B cell (primary cell): ENCODE results near the gene OR2Y1. TPM values are rescaled to one million over a fixed set of nuclear protein-coding genes. Genes with fewer than 3 reads are reported as not detected.

Source experiments
- ATAC-seq: fragments of 200-7000 bp; cut with Tn5 transposase; one replicate; pipeline ENCODE4 v1.10.0; 2021; ENCODE audit warnings: low read depth, mild to moderate bottlenecking, moderate number of reproducible peaks, moderate library complexity
- CTCF ChIA-PET: fragments of 350-600 bp; sonication (Branson Sonifier 250); formaldehyde crosslinking; loops from one replicate; lab custom pipeline; 2021; ENCODE audit warnings: antibody characterized with exemption, inconsistent platforms; lab: Charles Lee
- POLR2A ChIA-PET: fragments of 350-600 bp; sonication (Branson Sonifier 250); formaldehyde crosslinking; loops from one replicate; lab custom pipeline; 2021; ENCODE audit warnings: antibody characterized with exemption; lab: Charles Lee
- DNase-seq: peaks from one replicate; pipeline ENCODE4 v3.0.0; 2013
- H2AFZ ChIP-seq: 2 replicates; pipeline ENCODE4 v1.6.1; 2012; ENCODE audit warnings: mild to moderate bottlenecking, low read depth, low read length; ENCODE audit not compliant: insufficient read depth, poor library complexity, severe bottlenecking
- H3K27ac ChIP-seq, 2 donors: 1 replicate in 1 of 2; 2 replicates in 1 of 2; pipeline ENCODE4 v1.5.1; 2012 to 2013; ENCODE audit warnings: low read length in 2 of 2, mild to moderate bottlenecking in 2 of 2, moderate library complexity in 1 of 2
- H3K27me3 ChIP-seq, 4 experiments: fragments of 200-600 bp in 1 of 4; sonication (generic) in 1 of 4; replicated peaks in 1 of 4; 1 replicate in 2 of 4; 2 replicates in 2 of 4; pipeline versions ENCODE4 v1.6.1 to v1.7.0; 2013 to 2016; ENCODE audit warnings: low read length in 3 of 4, mild to moderate bottlenecking in 2 of 4, mixed read lengths in 1 of 4, moderate library complexity in 1 of 4; ENCODE audit not compliant: insufficient read depth in 4 of 4, control insufficient read depth in 3 of 4; ENCODE audit errors: control extremely low read depth in 1 of 4
- H3K36me3 ChIP-seq, 2 experiments: replicated peaks in 1 of 2; 1 replicate in 1 of 2; 2 replicates in 1 of 2; pipeline versions ENCODE4 v1.6.1 to v1.7.1; 2013; ENCODE audit warnings: low read length in 1 of 2; ENCODE audit not compliant: insufficient read depth in 2 of 2, control insufficient read depth in 1 of 2; ENCODE audit errors: control extremely low read depth in 1 of 2, extremely low read depth in 1 of 2
- H3K4me1 ChIP-seq, 2 donors: fragments of 200-600 bp in 1 of 2; sonication (generic) in 1 of 2; 1 replicate in 1 of 2; 2 replicates in 1 of 2; pipeline versions ENCODE4 v1.5.1 to v1.6.1; 2013 to 2017; ENCODE audit warnings: low read length in 2 of 2; ENCODE audit not compliant: control insufficient read depth in 2 of 2, insufficient read depth in 2 of 2
- H3K4me2 ChIP-seq: replicated peaks from 2 replicates; pipeline ENCODE3; 2012; ENCODE audit warnings: mild to moderate bottlenecking, low read depth, low read length; ENCODE audit not compliant: poor library complexity, severe bottlenecking
- H3K4me3 ChIP-seq, 5 experiments: fragments of 200-600 bp in 1 of 5; sonication (generic) in 1 of 5; 1 replicate in 3 of 5; 2 replicates in 2 of 5; pipeline versions ENCODE4 v1.5.1 to v1.7.0; 2011 to 2016; ENCODE audit warnings: low read length in 4 of 5, mild to moderate bottlenecking in 4 of 5, low read depth in 2 of 5, control low read depth in 1 of 5, moderate library complexity in 1 of 5; ENCODE audit not compliant: insufficient read depth in 1 of 5; ENCODE audit errors: control extremely low read depth in 1 of 5, extremely low read depth in 1 of 5
- H3K79me2 ChIP-seq: fragments of 200-600 bp; sonication (generic); one replicate; pipeline ENCODE4 v1.6.0; 2016; ENCODE audit warnings: low read length; ENCODE audit not compliant: control insufficient read depth, insufficient read depth
- H3K9ac ChIP-seq: fragments of 200-600 bp; sonication (generic); 2 replicates; pipeline ENCODE4 v1.6.1; 2017; ENCODE audit warnings: mild to moderate bottlenecking, low read length, moderate library complexity
- H3K9me3 ChIP-seq, 3 donors: one replicate each; pipeline versions ENCODE4 v1.6.1 to v1.7.1; 2013; ENCODE audit warnings: low read length in 2 of 3; ENCODE audit not compliant: control insufficient read depth in 2 of 3, insufficient read depth in 1 of 3; ENCODE audit errors: control extremely low read depth in 1 of 3
- H4K20me1 ChIP-seq: 2 replicates; pipeline ENCODE4 v1.6.0; 2012; ENCODE audit warnings: mild to moderate bottlenecking, low read length; ENCODE audit not compliant: insufficient read depth, control insufficient read depth, poor library complexity, severe bottlenecking
- H3K27ac Mint-ChIP-seq: one replicate; pipeline ENCODE4 v1.8.0; 2021; ENCODE audit warnings: mixed read lengths
- H3K27me3 Mint-ChIP-seq: one replicate; pipeline ENCODE4 v1.8.0; 2021; ENCODE audit warnings: mixed read lengths
- H3K4me1 Mint-ChIP-seq: one replicate; pipeline ENCODE4 v1.8.0; 2021; ENCODE audit warnings: mixed read lengths
- H3K4me3 Mint-ChIP-seq: one replicate; pipeline ENCODE4 v1.8.0; 2021; ENCODE audit warnings: mixed read lengths
- H3K9me3 Mint-ChIP-seq: one replicate; pipeline ENCODE4 v1.8.0; 2022; ENCODE audit warnings: mixed read lengths; ENCODE audit not compliant: insufficient read depth
- CTCF ChIP-seq: fragments of 200-600 bp; IDR thresholded peaks from one replicate; pipeline ENCODE4 v1.8.0; 2022; ENCODE audit warnings: antibody characterized with exemption, mild to moderate bottlenecking
- EZH2 ChIP-seq: IDR thresholded peaks from 2 replicates; pipeline ENCODE4 v1.6.1; 2012; ENCODE audit warnings: borderline replicate concordance, low read depth, mild to moderate bottlenecking, moderate library complexity, low read length; ENCODE audit not compliant: insufficient read depth, poor library complexity, severe bottlenecking
- WGBS: methylation state at CpG from one replicate; pipeline ENCODE4 v1.1.5; 2013; ENCODE audit warnings: missing lambda C conversion rate; ENCODE audit not compliant: insufficient coverage; 5-methylcytosine and 5-hydroxymethylcytosine counted together
- intact Hi-C: fragments of 100-400 bp; cut with micrococcal nuclease; formaldehyde crosslinking; loops from one replicate; pipeline ENCODE4 v1.10.0; 2022
- polyA plus RNA-seq: library from polyadenylated mRNA; depleted of rRNA; stranded (reverse); fragments of >200 nt; gene quantifications from 2 replicates; pipeline ENCODE4 v1.2.3, GENCODE V29; 2012
- total RNA-seq, 2 donors: library from RNA; stranded (reverse); fragments of 120-200 nt in 1 of 2; gene quantifications; 1 replicate in 1 of 2; 2 replicates in 1 of 2; pipeline versions ENCODE4 v1.2.3 to v1.2.4, GENCODE V29; 2013 to 2022

The OR2Y1 gene
- total and polyA plus RNA-seq, 2 donors (not counting 1 experiment from before 2014, with no cell fraction given), result not detected

DNA sequence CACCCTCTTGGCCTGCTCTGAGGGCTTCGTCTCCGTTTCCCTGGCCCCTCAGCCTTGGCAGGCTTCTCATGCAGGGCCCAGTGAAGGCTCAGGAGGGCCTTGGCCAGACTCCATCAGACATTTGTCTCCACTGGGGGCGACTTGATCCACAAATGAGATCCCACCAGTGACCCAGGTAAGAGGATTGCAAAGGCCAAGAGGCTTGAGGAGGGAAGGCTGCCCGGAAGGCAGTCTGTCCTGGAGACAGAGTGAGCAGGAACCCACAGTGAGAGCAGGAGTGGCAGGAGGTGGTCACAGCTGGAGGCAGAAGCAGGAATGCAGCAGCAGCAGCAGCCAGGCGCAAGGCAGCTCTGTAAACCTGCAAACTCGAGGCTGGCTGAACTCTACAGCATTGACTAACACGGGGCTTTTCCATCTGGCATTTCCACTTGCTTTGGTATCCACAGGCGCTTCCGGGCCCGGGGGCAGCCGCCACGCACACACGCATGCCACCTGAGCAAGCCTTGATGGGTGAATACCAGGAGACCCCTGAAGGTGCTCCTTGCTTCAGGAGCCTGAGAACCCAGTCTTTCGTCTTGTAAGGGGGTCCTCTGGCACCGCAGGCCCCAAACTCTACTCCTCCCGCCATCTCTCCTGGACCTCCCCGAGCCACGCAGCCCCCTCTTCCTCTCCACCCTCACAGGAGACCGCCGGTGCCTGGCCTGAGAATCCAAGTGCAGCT, 48.0 kb upstream of the OR2Y1 start:
- Histone ChIP-seq H2AFZ (no peak overlapping the region), H3K4me1 (peaks cover 0 to 1% of the 10 kb centered on the region in 2 donors), H3K27ac (no peak overlapping the region), H3K36me3 (peaks cover 5 to 38% of the 10 kb centered on the region in 2 experiments), H3K9ac (no peak overlapping the region), H3K4me2 (no peak overlapping the region), H3K4me3 (no peak overlapping the region), H4K20me1 (peaks cover 92% of the 10 kb centered on the region), H3K27me3 (no peaks in the 10 kb centered on the region), H3K9me3 (peaks cover 0 to 3% (median 0%) of the 10 kb centered on the region in 3 donors), H3K79me2 (peaks cover 37% of the 10 kb centered on the region)
- no peak overlapping the region for H3K27ac Mint-ChIP-seq
- H3K9me3 Mint-ChIP-seq, result no peaks in the 10 kb centered on the region
- ATAC-seq (no peak), DNase-seq (no peak)
- 90% methylated on average over 19 of the region's 20 CpGs for WGBS
- POLR2A ChIA-PET, result interaction anchor here (1.0 kb wide), 1 partner anchor 23 kb away, joined by 3 read pairs; no protein-coding TSS in a partner anchor
- CTCF ChIA-PET, result interaction anchor here (1.2 to 3.8 kb wide), 3 partner anchors 21 to 372 kb away, joined by 4 to 20 read pairs (median 6); no protein-coding TSS in a partner anchor
- H3K4me3 Mint-ChIP-seq, result no peak overlapping the region
- peaks cover 21% of the 10 kb centered on the region for H3K4me1 Mint-ChIP-seq
- TF ChIP-seq EZH2, result no peak
- no peak for TF ChIP-seq CTCF
- H3K27me3 Mint-ChIP-seq, result no peaks in the 10 kb centered on the region
- intact Hi-C loops, result loop anchor here (10.0 kb wide), 1 partner anchor 267 kb away; no protein-coding TSS in a partner anchor
